GM13977 (cell line): Measurements from ENCODE around the gene NEUROG1.

Experiments used
- DNase-seq: peaks from one replicate; pipeline ENCODE4 v3.0.0; 2012; ENCODE audit warnings: low spot score
- in situ Hi-C: fragments of 300-500 bp; cut with MboI; formaldehyde crosslinking; loops from one replicate; pipeline ENCODE4 v1.12.0; 2022; ENCODE audit warnings: low sequenced_read_pairs, low pct_unique_long_range_greater_than_20kb, mixed read lengths, inconsistent platforms; ENCODE audit not compliant: unreplicated experiment
- TF ChIP-seq, protein P1 (sequence below): IDR thresholded peaks from 2 replicates; pipeline ENCODE4 v1.5.1; 2012; ENCODE audit warnings: mild to moderate bottlenecking, control low read depth; ENCODE audit not compliant: insufficient read depth; ENCODE audit errors: extremely low read depth, missing control alignments

NEUROG1 gene

DNA sequence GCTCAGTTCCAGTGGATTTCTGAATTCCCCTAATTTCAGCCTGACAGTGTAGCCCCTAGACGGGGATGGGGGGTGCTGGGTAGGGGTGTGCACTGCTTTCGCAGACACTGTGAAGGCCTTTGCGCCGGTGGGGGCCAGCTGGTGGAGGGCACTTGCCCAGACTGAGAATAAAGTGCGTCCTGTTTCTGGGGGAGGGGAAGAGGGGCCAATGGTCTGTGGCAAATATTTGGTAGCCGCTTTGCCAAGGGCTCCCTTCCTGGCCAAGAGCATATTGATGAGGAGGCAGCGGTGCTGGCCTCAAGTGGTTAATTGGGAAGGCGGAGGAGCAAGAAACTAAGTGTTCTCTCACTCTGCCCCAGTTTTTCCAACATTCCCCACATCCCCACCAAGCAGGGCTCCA lies 41.7 kb upstream of the NEUROG1 start:
- in situ Hi-C loops: no loop called here
- no peak for DNase-seq
- TF ChIP-seq, protein P1, sequence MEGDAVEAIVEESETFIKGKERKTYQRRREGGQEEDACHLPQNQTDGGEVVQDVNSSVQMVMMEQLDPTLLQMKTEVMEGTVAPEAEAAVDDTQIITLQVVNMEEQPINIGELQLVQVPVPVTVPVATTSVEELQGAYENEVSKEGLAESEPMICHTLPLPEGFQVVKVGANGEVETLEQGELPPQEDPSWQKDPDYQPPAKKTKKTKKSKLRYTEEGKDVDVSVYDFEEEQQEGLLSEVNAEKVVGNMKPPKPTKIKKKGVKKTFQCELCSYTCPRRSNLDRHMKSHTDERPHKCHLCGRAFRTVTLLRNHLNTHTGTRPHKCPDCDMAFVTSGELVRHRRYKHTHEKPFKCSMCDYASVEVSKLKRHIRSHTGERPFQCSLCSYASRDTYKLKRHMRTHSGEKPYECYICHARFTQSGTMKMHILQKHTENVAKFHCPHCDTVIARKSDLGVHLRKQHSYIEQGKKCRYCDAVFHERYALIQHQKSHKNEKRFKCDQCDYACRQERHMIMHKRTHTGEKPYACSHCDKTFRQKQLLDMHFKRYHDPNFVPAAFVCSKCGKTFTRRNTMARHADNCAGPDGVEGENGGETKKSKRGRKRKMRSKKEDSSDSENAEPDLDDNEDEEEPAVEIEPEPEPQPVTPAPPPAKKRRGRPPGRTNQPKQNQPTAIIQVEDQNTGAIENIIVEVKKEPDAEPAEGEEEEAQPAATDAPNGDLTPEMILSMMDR: no peak

DNA sequence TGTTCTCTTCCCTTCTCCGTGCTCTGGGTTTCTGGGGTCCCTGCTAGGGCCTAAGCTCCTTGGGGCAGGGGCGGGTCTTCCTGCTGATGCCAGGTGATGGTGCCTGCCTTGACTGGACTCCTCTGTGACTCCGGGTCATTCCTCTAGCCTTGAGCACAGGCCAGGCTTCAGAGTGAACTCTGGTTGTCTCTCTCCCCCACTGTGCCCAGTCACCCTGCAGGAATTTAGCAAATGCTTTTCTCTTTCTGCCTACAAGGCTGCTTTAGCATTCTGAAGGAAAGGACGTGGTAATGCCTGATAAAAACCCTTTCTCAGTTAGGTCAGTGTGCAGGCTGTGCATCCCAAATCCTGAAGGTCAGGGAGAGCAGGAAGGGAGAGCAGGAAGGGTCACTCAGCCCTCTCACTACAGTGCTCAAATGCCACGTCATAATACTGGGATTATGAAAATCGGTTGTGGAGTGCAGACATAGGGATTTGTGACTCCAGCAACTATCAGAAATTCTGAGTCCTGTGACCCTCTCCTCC lies 40.4 kb upstream of the NEUROG1 start:
- TF ChIP-seq, protein P1: no peak
- DNase-seq: no peak
- in situ Hi-C loops: no loop called here

DNA sequence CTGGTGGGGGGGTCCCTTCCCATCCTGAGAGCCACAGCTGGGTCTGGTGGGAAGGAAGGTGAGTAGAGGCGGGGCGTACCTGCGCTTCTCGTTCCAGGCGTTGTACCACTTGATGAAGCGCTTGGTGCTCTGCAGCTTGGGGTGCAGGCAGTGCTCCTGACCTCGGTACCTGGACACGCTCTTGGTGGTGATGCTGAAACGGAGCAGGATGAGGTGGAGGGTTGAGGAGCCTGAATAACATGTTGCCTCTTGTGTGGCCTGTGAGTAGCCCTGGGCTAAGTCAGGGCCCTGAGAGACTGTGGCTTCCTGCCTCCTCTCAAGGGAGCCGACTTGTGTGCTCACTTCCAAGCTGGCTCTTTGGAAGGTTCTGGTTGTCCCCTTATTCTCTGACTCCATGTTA lies 38.7 kb upstream of the NEUROG1 start:
- TF ChIP-seq, protein P1: no peak
- in situ Hi-C loops: loop anchor here (25.0 kb wide), 1 partner anchor 263 kb away; the partner anchor contains the start of gene SLC25A48
- DNase-seq: no peak

DNA sequence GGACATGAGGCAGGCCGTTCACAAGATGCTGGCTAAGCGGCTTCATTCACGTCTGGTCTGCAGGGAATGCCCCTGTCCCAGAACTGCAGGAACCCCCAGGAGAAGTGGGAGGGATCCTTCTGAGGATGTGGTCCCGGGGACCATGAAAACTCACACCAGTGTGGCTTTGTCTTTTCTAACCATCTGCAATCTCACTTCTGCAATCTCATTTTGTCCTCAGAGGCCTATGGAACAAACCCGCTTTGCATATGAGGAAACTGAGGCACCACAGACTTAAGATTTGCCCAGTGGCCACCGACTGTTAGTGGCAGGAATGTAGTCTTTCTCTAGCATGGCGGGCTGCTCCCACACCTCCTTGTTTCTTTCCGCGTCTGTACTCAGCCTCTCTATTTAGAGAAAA lies 36.1 kb upstream of the NEUROG1 start:
- DNase-seq: no peak
- TF ChIP-seq, protein P1: no peak
- in situ Hi-C loops: loop anchor here (25.0 kb wide), 1 partner anchor 265 kb away; the partner anchor contains the start of gene SLC25A48

DNA sequence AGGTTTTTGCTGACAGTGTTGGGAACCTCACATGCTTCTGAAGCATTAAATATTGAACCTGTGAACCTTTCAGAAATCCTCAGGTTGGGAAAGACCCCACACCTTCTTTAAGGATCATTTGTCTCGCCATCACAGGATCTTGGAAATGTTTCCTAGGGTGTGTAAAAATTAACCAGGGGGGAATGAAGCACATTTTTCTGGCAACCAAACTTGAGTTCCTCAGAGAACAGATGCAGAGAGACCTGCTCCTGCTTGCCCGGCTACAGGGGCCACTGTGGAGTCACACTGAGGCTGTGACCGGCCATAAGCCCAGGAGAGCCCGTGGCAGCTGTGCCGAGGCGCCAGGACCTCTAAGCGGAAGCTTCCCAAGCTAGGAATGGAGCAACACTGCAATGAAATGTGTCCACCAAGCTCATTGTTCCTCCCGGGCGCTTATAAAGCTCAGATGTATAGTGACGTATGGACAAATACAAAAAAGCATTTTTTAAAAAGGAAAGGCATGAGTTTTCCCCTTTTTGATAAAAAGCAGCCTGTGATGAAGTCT lies 35.4 kb upstream of the NEUROG1 start:
- in situ Hi-C loops: loop anchor here (25.0 kb wide), 1 partner anchor 266 kb away; the partner anchor contains the start of gene SLC25A48
- no peak for DNase-seq

DNA sequence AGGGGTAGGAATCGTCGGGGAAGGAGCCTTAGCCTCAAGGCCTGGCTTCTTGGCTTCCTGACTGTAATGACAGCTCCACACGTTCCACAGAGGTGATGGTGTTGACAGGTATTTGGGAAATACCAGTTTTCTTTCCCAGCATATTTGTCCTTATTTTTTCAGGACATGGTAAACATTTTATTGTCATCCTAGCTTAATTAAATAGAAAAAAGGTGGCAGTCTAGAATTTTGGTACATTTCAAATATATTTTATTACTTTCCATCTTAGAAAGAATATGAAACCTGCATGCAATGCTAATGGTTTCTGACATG lies 34.6 kb upstream of the NEUROG1 start:
- in situ Hi-C loops: loop anchor here (25.0 kb wide), 1 partner anchor 267 kb away; the partner anchor contains the start of gene SLC25A48
- TF ChIP-seq, protein P1: no peak
- no peak for DNase-seq

More for the DNA sequence above, 35.4 kb upstream of the NEUROG1 start:
- TF ChIP-seq, protein P1: no peak
